T-helper 22 cell (primary cell): ENCODE data around the gene HS1BP3.

ENCODE experiments used
- DNase-seq: peaks from one replicate; pipeline ENCODE4 v3.0.0-alpha.2; 2020; ENCODE audit warnings: low read depth

Gene HS1BP3, protein sequence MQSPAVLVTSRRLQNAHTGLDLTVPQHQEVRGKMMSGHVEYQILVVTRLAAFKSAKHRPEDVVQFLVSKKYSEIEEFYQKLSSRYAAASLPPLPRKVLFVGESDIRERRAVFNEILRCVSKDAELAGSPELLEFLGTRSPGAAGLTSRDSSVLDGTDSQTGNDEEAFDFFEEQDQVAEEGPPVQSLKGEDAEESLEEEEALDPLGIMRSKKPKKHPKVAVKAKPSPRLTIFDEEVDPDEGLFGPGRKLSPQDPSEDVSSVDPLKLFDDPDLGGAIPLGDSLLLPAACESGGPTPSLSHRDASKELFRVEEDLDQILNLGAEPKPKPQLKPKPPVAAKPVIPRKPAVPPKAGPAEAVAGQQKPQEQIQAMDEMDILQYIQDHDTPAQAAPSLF

DNA sequence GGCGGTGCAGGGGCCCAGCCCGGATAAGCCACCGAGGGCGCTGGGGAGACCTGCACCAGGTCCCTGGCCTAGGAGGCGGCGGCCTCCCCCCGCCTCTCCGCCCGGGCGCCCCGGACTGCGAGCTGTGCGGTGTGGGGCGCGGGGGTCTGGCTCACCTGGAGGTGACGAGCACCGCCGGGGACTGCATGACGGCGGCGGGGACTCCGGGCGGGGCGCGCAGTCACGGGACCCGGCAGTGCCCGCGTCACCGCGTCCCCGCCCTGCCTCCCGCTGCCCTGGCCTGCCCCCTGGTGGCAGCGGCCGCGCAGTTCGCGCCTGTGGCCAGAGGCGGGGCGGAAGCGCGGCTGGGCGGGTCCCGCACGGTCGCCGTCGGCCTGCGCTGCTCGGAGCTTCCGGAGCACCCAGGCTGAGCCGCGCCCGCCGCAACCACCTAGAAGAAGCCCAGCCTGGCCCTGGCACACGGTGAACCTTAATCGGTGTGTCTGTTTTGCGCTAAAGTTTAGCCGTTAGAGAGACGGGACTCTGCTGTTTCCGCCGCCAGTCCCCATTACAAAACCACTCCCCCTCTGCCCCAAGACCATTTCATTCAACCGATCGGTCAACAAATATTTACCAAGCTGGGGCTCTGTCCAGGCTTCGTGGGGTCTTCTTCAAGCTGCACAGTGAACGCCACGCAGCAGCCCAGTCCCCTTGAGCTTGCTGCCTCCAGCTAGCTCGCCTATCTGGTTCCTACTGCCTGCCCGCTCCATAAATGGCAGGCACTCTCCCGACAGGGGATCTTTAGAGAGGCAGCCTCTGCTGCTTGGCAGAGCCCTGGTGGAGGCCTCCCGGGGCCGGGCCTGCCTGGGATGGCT is at the start of gene HS1BP3:
TSS of gene HS1BP3 (minus strand) at position 222 of the 854 bp plus-strand sequence. CDS start at position 187, 35 bp downstream.
- peak; percentile 83 for DNase-seq

DNA sequence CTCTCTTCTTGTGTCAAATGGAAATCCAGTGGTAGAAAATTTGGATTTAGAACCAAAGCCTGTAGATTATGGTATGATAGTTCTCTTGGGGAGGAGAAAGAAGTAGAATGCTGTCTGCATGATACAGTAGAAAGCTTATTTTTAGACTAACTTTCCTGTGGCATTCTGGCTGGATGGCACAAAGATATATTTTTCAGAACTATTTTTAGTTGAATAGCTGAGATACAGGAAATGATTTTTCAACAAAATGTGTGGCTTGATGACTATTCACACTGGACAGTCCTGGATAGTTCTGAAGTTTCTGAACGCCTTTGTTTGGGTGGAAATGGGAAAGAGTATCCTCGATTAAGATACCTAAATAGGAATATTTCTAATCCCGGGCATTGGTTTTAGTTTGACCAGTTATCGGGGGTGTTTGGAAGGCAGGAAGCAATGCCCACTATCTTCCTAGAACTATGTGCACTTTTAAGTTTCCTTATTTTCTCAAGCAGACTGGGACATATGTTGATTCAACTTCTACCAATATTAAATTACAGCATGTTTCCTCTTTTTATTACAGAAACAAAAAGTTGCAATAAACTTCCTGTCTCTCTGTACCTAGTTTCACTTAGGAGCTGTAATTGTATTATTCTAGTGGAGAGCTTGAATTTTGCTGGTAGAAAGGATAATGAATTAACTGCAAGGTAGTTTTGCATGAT is 48.2 kb upstream of the HS1BP3 start:
- DNase-seq, result no peak

DNA sequence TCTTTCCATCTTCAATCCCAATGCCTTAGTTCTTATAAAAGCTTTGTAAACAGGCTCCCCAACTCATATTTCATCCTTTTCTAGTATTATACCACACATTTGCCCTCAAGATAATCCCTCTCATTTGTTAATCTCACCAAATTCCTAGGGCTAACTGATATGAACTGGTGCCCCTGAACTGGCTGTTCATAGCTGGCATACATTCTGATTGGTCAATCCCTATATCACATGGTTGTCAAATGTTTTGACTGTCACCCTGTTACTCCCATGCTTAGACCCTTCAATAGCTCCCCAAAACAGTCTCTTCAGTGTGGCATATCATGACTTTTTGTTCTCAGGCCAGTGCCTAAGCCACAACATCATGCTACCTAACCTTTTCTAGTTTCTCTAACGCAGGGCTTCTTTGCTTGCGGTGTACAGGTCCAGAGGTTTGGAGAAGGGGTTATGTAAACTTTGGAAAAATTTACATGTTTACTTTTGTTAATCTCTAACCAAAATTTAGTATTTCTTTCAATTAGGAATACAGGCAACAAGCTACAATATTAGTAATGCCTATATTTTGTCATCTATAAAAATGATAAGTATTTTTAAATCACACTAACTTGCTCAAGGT is 46.5 kb upstream of the HS1BP3 start:
- no peak for DNase-seq

DNA sequence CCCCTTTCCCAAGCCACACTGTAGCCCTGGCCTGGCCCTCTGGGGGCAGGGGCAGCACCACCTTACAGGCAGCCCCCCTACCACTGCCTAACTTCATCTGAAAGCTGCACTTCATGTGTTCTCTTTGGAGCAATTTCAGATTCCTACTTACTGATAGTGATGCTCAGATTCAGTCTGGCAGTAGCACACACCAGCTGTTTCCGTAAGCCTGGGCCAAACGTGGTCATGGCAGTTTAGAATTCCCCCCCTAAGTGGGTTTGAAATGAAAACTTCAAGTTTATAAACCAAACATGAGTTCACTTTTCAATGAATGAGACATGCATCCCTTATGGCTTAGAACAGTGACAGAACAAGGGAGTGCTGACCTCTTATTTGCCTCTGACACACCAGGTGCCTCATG is 45.5 kb upstream of the HS1BP3 start:
- no peak for DNase-seq

DNA sequence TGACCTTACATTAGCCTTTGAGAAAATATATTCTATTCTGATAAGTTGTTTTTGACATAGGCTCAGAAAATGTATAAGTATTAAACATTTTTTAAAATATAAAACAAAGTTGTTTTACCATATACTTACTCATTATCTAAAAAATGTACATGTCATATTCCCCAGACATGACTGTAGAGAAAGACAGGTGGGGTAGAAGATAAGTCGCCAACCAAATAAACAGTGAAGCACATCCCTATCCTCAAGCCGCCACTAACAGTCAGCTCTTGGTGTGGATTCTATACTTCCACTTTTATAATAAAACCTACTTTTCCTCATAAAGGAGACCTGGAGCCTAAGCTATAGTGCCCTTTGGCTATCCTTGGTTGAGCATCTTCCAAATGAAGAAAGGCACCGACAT is 42.4 kb upstream of the HS1BP3 start:
- no peak for DNase-seq

DNA sequence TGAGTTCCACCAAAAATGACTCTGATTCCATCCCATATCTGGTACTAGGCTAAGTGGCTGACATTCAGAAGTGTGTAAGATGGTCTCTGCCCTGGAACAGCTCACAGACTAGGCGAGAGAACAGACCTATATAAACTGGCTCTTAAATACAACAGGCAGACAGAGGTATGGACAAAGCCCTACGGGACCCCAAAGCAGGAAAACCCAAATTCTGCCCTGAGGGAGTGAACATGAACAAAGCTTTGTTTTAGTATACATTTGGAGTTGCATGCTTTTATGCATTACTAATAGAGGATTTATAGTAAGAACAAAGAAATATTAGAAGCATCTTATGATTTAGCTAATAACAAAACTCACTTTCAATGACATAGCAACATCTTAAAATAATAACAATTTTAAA is 41.2 kb upstream of the HS1BP3 start:
- DNase-seq, result no peak

DNA sequence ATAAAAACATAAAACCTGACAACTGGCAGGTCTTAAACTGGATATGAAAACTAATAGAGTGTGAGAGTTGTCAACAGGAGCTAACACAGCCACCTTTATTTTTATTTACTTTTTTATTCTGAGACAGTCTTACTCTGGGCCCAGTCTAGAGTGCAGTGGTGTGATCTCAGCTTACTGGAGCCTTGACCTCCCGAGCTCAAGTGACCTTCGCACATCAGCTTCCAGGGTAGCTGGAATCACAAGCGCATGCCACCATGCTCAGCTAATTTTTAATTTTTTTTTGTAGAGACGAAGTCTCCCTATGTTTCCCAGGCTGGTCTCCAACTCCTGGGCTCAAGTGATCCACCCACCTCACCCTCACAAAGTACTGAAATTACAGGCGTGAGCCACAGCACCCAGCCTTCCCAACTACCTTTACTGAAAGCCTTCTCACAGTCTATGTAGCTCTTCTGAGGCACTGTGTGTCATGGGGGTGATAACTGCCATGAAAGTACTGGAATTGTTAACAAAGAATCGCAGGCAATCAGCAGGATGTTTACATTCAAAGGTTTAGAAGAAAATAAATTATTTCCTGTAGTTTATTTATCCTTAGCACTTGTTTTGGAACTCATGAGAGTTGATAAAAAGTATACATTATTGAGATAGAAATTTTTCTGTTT is 40.3 kb upstream of the HS1BP3 start:
- no peak for DNase-seq

DNA sequence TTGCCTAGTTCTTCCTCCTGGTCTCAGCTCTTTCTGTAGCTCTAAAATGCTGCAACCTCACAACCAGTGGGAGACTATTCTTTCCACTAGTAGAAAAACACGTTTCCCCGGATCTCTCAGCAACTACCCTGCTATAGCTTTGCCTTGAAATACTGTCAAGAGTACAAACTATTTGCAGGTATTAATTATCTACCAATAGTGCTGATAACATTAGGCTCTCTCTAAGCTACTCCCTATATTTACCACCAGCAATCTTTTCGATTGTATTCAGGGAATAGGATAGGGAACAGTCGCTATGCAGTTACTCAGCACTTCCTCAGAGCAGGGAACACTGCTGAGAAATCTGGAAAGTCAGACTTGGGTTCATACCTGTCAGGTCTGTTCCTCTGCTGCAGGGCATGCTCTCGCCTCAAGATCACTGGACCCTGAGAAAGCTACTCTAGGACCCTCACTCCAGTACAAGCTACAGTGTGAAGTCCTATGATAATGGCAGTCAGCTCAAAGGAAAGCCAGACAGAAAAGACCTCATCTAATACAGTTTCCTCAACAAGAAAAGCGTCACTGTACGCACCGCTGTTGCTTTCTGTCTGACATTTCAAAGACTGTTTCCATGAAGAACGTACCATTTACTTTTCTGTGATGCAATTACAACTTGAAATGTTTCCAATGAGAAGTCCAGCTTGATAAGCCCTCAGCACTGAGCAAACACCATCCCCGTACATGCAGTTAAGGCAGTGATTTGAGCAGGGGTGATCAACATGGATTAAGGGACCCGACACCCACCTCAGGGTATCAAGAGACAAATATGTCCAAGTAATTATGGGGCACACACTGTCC is 38.7 kb upstream of the HS1BP3 start:
- no peak for DNase-seq

DNA sequence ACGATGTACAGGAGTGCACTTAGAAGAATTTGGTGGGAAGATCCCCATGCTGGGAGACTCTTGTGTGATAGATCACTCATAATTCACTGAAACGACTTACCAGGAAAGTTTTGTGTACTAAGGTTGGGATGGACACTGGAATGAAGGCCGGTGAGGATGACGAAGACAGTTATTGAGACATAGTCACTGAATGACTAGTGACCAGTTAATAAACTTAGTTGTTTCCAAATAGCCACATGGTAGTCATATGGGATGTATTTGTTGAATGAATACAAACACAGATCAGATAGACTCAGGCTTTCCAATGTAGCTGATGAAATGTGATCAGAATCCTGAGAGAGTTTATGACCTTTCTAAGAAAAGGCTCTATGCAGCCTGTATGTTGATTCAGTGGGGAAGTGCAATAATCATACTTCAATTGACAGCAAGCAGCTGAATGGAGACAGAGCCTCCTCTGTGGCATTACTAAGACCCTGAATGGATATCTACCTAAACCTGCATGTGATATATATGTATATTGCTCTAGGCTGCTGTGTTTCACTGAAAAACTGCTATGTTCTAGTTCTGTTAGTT is 36.4 kb upstream of the HS1BP3 start:
- no peak for DNase-seq

DNA sequence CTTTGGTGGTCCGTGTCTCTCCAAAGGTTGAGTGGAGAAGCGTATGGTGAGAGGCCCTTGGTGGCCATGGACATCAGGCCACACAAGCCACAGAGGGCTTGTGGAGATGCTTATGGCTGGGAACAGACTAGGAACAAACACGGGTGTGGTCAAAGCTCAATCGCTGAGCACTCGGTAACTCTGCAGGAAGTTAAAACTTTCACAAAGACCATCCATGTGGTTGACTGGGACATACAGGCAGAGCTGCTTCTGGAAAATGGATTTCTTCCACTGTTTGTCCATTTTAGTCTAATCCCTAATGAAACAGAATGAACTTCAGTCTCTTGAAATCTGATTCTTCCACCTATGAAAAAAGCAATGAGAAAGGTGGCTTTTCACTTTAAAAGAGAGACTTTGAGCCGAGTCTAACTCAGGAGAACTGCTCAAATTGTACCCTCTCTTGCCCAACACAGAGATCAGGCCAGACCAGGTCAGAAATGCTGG is 33.7 kb upstream of the HS1BP3 start:
- DNase-seq, result no peak

DNA sequence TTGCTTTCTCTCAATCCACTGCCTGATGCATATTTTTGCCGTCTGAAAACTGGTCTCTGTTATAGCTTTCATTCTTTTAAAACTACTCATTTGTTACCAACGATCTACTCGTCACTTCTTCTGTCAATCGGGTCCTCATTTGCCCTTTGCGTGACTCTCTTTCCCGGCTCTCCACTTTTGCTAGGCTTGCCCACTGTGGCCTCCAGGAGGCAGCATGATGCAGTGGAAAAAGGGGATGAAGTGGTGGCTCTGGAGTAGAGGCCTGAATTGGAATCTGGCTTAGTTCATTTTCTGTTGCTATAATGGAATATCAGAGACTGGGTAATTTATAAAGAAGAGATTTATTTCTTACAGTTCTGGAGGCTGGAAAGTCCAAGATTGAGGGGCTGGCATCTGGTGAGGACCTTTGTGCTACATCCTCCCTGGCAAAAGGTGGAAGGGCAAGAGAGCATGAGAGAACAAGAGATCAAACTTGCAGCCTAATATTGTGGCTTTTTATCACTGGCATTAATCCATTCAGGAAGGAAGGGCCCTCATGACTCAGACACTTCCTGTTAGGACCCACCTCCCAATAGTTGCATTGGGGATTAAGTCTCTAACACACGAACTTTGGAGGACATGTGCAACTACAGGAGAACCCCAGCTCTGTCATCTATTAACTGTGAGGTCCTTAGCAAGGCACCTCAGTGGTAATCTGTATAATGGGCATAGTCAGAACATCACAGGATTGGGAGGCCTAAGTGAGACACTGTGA is 31.4 kb upstream of the HS1BP3 start:
- DNase-seq, result no peak

DNA sequence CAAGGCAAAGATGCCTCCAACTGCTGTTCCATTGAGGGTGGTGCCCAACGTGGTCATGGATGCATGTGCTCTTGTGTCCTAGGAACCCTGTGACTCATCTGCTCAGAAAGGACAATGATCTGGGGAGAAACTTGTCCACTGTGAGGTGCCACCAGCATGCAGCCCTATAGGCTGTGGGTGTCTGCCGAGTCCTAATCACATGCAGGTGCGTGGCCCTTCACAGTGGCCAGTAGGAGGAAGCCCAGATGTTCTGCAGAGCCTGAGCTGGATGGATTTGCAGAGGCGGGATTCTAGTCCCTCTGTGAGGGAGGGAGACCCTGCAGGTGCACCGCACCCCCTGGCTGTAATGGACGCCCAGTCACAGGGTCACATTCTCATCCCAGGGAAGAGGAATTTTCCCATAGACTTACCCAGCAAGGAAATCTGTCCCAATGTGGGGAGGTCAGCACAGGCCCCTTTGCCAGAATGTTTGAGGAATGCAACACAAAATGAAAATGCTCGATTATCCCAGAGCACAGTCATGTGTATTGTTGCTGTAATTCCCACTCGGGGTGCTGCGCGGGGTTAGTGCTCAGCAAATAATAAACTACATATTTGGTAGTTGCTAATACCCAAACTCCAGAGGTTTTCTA is 30.0 kb upstream of the HS1BP3 start:
- no peak for DNase-seq

DNA sequence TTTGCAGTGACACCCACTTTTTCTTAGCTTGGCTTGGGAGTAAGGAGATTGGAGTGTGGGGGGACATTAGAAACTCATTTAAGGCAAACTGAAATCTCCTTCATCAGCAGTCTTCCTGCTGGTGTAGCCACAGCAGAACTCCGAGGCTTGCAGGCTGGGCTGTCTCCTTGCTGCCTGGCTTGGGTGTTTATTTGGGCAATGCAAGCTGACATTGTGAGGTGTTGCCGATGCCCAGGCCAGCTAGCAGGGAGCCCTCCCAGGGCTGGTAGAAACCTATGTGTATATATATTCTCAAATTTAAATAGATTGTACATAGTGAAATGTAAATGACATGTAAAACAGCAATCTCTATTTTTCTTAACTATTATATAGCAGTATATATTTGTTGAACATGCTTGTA is 27.9 kb upstream of the HS1BP3 start:
- DNase-seq, result no peak

DNA sequence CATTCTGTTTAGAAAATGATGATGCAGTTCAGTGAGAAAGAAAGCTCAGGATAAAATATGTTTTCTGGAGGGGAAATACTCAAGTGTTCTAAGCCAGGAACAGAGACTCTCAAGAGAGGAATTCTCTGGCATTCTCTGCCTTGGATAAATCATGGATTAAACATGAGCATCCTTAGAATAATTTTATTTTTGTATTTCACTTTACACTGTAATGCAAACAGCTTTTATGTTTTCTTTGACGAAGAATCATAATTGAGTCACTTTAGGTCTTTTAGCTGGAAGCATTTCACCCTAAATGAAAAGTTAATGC is 27.1 kb upstream of the HS1BP3 start:
- no peak for DNase-seq

DNA sequence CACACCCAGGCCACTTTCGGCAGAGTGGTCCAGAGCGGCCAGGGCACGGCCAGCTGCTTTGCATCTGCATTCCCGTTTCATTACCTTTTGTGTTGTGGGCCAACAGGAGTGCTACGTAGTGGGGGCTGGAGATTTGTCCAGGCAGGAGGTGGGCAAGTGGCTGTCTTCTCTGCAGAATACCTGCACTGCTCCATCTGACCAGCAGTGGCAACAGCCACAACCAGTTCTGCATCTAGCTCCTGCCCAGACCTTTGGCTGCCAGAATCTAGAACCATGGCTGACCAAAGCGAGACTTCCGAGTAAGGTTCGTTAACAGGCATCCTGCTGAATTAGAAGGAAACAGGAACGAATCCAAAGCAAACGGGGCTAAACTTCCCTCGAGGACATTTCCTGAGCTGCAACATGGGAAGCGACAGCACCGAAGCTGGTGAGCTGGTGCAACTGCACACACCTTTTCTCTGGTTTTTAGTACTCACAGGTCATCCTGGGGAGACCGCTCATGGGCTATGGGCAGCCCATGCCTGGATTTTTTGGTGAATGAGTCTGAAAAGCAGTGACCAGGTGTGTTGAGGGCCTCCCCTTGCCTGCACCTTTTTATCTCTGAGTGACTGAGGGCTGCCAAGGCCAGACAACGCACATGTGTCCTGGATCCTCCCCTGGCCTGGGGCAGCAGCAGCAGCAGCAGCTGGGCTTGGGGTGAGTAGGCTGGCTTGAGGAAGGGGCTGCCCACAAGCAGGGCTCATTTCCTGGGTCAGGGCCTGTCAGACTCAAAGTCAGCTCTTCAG is 26.6 kb upstream of the HS1BP3 start:
- no peak for DNase-seq

DNA sequence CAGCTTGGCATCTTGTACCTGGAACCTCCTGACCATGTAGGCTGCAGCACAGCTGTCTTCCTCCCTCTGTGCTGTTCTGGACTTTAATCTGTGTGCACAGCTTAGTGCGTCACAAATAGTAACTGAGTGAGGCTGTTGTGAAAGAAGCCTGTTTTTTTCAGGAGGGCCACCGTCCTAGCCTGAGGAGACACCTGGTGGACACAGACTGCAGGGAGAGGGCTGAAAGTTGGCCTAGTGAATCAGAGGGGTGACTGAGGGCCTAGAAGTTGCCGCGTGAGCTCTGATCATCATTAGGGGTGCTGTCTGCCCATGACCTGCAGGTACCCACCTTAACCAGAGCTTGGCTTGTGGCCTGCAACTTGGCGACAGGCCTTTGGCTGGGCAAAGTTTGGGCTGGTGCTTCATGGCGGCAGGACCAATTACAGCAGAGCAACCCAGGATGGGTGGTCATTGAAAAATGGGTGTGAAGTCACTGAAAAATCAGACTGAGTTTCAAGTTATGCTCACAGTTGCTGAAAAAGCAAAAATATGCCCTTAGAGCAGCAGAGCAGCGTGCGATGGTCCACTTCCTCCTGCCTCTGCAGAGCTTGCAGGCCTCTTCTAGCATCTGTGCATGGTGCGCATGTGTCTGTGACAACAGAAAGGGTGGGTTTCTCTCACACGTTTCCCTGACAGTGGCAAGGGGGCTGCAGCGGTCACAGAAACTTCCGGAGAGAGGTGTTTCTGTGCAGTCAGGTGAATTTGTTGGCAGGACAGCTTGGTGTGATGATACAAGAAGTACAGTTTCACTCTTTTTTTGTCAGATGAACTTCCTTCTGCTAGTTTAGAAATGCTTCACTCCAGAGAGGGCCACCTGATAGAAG is 25.7 kb upstream of the HS1BP3 start:
- no peak for DNase-seq

DNA sequence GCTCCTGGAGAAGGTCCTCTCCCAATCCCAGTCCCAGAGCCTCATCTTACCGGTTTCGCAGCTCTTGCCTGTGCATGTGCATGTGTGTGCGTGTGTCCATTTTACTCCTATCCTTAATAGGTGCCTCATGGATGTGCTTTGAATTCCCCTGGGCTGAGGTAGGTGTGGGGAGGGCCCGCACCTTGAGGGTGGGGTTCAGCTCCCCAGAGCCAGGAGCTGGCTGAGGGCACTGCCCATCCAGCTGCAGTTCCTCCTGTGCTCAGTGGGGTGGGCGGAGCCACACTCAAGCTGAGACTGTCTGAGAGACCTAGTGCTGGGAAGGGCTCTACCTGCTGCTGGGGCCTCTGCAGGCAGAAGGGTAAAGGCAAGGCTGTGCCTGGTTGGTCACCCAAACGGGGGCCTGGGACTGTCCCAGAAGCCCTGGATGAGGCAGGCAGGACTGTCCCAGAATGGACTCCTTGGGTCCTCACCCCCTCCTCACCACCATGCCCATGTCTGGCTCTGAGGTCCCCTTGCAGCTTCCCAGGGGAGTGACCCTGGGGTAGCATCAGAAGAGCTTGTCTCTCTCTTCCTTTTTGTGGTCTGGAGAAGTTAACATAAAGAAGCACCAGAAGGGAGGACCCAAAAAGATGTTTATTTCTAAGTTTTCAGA is 24.9 kb upstream of the HS1BP3 start:
- no peak for DNase-seq
